ENCODE results near the gene RPS3.
"Not testable (repeated sequence)": the region's sequence is repeated elsewhere in the genome, so short reads cannot be mapped to it uniquely, and the experiment has no call there.

The RPS3 gene

DNA sequence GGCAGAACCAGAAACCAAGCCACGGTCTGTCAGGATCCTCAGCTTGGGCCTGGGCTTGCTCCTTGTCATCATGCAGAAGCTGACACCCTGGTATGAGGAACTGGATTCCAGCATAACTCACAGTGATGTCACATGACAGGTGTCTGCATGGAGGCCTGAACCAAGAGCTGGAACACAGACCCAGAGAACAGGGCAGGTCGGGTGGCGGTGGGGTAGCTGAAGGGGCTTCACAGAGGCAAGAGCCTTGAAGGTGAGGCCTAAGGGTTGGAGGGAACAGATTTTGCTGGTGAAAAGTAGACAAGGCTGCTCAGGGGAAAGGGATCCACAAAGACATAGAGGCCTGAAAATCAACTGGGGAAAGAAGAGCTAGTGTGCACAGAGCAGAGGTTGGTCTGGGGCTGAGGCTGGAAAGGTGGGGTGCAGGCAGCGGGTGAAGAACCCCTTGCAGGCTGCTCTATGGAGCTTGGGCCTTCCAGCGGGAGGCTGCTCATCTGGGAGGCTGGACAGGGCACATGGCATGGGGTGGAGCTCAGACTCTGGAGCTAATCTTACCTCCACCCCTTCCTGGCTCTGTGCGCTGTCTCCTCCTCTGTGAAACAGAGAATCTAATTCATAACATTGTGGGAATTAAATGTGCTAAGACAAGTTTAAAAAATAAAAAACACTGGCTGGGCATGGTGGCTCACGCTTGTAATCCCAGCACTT is 18.4 kb upstream of the RPS3 start:
- peak in 1 of 2 donors; percentile 28 for DNase-seq

DNA sequence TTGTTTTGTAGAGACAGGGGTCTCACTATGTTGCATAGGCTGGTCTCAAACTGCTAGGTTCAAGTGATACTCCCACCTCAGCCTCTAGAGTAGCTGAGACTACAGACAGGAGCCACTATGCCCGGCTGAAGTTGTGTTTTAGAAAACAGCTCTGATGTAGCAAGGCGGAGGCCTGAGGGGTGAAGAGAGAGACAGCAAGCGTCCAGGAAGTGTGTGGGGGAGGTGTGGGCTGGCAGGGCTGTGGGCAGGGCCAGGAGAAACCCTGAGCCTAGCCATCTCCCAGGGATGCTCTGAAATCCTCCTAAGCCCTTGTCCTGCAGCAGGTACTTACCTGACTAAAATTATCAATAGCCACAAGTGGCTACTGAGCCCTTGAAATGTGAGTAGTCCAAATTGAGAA is 16.1 kb upstream of the RPS3 start:
- DNase-seq, result peak in 1 of 2 donors; percentile 65

DNA sequence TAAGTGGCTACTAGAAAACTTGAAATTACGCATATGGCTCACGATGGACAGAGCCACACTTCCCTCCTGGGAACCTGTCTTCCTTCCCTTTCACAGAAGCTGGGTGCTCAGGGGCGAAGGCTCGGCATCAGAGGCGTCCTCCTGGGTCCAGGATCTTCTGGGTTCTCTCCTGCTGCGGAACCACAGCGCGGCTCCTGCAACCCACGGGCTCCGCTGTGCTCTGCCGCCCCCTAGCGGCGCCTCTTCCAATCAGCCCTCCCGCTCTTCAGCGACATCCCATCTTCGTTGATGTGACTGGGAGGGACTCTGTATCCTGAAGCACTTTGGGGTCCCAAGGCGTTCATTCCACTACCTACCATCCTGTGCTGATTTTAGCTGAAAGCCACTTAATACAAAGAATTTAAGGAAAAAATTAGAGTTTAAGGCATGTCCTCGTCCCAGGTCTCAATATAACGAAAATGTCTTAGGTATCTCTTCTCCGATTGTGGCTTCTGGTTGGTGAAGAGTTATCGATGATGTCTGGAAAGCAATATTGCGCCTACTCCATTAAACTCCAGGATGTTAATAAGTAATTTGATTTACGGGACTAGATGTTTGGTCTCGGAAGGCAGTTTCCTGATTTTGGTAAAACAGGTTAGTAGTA is 14.8 kb upstream of the RPS3 start:
- peak; percentile 48 to 63 for DNase-seq

DNA sequence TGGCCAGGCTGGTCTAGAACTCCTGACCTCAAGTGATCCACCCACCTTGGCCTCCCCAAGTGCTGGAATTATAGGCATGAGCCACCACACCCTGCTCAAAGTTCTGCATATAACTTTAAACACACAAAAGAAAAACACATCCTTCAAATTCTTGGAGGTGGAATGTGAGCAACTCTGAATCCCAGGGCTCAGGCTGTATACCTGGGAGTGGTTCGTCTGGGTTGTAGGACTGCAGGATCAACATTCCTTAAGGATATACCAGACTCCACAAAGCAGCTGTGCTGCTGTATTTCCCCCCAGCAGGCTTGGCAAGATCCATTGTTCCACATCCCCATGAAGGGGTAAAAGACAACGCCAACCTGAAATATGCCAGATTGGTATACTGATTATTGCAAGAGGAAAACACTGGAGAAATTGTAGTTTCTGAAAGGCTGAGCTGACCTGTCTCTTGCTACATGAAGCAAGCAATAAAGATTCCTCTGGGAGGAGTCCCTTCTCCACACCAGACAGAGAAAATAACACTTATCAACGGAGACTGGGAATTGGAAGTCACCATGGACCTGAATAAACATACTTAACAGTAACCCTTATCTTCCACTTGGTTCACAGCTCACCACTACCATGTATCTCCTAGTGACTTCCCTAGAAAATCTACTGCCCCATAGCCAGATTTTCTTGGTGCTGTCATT is 12.2 kb upstream of the RPS3 start:
- DNase-seq, result no peak

DNA sequence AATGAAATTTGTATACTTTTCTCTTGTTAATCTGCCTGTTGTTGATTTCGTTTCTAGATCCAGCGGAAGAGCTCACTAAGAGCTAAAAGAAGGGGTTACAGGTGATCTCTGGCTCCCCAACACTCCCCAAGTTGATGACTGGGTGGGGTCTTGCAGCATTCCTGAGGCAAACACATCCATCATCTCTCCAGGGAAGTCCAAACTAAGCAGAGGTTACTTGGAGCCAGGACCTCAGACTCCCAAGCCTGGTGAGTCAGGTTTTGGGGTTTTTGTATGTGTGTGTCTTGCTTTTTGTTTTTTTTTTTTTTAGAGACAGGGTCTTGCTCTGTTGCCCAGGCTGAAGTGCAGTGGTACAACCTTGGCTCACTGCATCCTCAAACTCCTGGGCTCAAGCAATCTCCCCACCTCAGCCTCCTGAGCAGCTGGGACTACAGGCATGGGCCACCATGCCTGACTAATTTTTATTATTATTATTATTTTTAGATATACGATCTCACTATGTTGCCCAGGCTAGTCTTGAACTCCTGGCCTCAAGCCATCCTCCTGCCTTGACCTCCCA is 11.5 kb upstream of the RPS3 start:
- no peak for DNase-seq

- peak; percentile 26 to 80 for DNase-seq
These were observed 10.7 kb upstream of the RPS3 start for GRCh38 chr11:75388386-75389275.

- no peak for DNase-seq
These were observed 10.1 kb upstream of the RPS3 start for GRCh38 chr11:75389276-75389605.

DNA sequence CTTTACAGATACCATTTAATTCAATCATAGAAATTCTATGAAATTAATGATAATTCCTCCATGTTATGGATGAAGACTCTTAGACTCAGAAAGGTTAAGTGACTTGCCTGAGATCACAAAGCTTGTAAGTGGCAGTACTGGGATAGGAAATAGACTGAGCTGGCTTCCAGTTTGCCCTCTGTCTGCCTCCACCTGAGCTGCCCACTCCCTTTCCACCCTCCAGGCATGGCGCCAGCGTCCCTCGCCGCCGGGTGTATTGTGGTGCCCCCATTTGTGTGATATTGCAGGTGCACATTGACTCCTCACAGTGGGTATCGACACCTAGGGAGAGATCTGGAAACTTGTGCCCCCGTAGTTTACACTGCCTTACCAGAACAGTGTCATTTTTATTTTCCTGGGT is 9.4 kb upstream of the RPS3 start:
- no peak for DNase-seq

GRCh38 chr11:75394085-75394840 is 5.1 kb upstream of the RPS3 start:
- DNase-seq, result no peak

GRCh38 chr11:75398906-75399305 is 412 bp upstream of the RPS3 start:
- DNase-seq, result no peak

DNA sequence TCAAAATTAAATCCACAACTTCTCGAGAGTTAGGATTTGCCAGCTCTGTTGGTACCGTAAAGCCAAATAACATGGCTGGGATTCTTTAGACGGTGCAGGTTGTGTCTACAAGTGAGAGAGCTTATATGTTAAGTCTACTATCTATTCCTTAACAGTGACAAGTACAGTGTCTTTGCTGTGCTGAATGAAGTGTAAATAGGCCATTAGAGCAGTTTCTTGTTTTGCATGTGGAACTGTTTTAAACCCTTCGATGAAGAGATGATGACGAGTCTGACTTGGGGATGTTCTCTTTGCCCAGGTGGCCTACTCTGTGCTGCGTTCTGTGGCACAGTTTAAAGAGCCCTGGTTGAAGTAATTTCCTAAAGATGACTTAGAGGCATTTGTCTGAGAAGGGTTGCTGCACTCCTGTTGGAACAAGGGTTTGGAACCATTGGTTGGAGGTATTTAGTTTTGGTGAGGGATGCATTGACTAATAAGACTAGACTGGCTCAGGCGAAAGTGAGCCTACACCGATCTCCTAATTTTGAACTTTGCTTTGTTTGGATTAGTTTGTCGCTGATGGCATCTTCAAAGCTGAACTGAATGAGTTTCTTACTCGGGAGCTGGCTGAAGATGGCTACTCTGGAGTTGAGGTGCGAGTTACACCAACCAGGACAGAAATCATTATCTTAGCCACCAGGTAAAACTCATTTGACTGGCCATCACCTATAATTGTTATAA is 988 bp downstream of the RPS3 start:
- no peak for DNase-seq

DNA sequence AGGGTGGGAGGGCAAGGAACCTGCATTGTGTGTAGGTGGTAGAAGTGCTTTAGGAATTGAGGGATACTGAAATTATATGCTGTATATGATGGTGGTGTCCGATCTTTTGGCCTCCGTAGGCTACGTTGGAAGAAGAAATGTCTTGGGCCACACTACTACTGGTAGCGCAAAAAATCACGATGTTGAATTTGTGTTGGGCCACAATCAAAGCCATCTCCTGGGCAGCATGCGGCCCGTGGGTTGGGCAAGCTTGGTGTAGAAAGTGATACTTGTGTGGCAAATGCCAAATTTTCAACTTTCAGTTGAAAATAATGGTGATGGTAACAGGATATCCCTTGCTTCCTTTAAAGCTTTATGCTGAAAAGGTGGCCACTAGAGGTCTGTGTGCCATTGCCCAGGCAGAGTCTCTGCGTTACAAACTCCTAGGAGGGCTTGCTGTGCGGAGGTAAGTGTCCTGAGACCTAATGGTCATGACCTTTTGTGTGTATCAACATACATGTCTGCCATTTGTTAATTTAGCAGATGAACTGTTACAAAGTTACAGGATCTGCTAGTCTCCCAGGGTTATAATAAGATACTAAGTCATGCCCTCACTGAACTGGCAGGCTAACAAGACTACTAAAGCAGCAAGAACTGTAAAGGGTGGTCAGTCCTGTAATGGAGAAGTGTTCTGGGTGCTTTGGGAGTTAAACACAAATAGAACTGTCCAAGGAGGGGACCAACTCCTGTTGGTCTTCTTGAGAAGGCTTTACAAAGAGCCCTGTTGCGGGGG is 2.9 kb downstream of the RPS3 start:
- no peak for DNase-seq

DNA sequence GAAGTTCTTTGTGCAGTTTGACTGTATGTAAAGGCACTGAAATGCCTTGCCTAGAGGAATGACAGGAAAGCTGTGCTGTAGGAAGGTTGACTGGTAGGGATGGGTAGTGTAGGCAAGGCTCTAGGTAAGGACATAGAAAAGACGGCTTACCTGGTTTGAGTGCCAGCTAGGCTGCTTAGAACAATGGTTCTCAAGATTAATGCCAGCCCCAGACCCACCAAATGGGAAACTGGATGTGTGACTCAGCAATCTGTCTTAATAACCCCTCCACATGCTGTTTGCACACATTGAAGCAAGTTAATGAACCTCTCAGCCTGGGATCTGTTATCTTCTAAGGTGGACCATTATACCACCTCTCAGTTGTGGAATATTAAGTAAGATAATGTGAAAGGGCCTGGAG is 3.7 kb downstream of the RPS3 start:
- DNase-seq, result no peak

- no peak for DNase-seq
These were observed 4.8 kb downstream of the RPS3 start for GRCh38 chr11:75403983-75404658.

DNA sequence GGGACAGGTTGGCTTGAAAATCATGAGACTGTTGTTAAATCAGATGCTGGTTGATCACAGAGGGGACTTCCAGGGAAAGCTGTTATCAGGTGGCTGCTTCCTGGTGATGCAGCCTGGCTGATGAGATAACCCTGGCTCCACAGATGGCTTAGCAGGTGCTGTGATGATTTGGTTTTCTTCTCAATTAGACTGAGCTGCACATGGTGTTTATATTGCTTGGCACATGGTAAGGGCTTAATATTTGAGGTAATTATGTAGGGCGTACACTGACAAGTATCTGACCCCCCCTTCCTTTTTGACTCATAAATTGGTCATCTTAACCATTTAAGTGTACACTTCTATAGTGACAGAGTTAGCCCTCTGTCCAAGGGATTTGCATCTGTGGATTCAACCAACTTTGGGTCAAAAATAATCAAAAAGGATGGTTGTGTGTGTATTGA is 7.0 kb downstream of the RPS3 start:
- DNase-seq, result no peak

DNA sequence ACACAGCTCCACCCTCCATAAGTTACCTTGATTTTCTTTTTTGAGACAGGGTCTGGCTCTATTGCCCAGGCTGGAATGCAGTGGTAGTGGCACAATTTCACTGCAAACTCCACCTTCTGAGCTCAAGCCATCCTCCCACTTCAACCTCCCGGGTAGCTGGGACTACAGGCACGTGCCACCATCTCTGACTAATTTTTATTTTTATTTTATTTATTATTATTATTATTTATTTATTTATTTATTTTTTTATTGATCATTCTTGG is 9.6 kb downstream of the RPS3 start:
- DNase-seq, result no peak

DNA sequence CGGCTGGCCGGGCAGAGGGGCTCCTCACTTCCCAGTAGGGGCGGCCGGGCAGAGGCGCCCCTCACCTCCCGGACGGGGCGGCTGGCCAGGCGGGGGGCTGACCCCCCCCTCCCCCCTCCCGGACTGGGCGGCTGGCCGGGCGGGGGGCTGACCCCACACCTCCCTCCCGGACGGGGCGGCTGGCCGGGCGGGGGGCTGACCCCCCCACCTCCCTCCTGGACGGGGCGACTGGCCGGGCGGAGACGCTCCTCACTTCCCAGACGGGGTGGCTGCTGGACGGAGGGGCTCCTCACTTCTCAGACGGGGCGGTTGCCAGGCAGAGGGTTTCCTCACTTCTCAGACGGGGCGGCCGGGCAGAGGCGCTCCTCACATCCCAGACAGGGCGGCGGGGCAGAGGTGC is 10.7 kb downstream of the RPS3 start:
- not testable (repeated sequence) for DNase-seq

DNA sequence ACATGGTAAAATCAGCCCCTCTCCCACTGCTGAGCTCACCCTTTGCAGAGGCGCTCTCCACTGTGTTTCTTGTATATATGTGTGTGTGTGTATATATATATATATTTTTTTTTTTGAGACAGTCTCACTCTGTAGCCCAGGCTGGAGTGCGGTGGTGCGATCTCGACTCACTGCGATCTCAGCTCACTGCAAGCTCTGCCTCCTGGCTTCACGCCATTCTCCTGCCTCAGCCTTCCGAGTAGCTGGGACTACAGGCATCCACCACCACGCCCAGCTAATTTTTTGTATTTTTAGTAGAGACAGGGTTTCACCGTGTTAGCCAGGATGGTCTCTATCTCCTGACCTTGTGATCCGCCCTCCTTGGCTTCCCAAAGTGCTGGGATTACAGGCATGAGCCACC is 13.8 kb downstream of the RPS3 start:
- not testable (repeated sequence) for DNase-seq

- no peak for DNase-seq
These were observed 14.5 kb downstream of the RPS3 start for GRCh38 chr11:75413864-75414263.

Data from bone marrow (tissue), 2 donors.